Naive thymus-derived CD8-positive, alpha-beta T cell (primary cell): ENCODE data around the gene SEC14L1. TPM values are rescaled to one million over a fixed set of nuclear protein-coding genes. Genes with fewer than 3 reads are reported as not detected.
A peak's percentile ranks its signal among the peaks of the same experiment; 100 is the strongest.

Experiments
- ATAC-seq, 2 donors: fragments of 150-1000 bp; cut with Tn5 transposase in 1 of 2; sonication (Bioruptor Pico), chemical (Tn5 transposase) in 1 of 2; 1 replicate in 1 of 2; 2 replicates in 1 of 2; pipeline ENCODE4 v1.10.0; 2021; ENCODE audit warnings: mild to moderate bottlenecking in 2 of 2, moderate library complexity in 2 of 2
- POLR2A ChIA-PET: fragments of 350-600 bp; sonication (Branson Sonifier 250); formaldehyde crosslinking; loops from one replicate; lab custom pipeline; 2021; ENCODE audit warnings: antibody characterized with exemption; lab: Charles Lee
- DNase-seq, 10 donors: peaks; one replicate each; pipeline versions ENCODE4 v3.0.0 to v3.0.0-alpha.2; 2020 to 2022
- H3K27ac Mint-ChIP-seq, 10 donors: one replicate each; pipeline ENCODE4 v1.8.0; 2020 to 2022; ENCODE audit warnings: mild to moderate bottlenecking in 10 of 10, mixed read lengths in 10 of 10, moderate library complexity in 4 of 10, inconsistent platforms in 1 of 10
- H3K27me3 Mint-ChIP-seq, 5 donors: one replicate each; pipeline ENCODE4 v1.8.0; 2021 to 2022; ENCODE audit warnings: mixed read lengths in 5 of 5
- H3K36me3 Mint-ChIP-seq, 3 donors: one replicate each; pipeline ENCODE4 v1.8.0; 2020 to 2022; ENCODE audit warnings: mixed read lengths in 3 of 3, mild to moderate bottlenecking in 2 of 3, inconsistent platforms in 1 of 3
- H3K4me1 Mint-ChIP-seq, 4 donors: one replicate each; pipeline ENCODE4 v1.8.0; 2021 to 2022; ENCODE audit warnings: mixed read lengths in 4 of 4
- H3K4me3 Mint-ChIP-seq, 10 donors: one replicate each; pipeline ENCODE4 v1.8.0; 2020 to 2022; ENCODE audit warnings: mild to moderate bottlenecking in 10 of 10, mixed read lengths in 10 of 10, moderate library complexity in 6 of 10, inconsistent platforms in 1 of 10
- H3K9me3 Mint-ChIP-seq, 9 donors: one replicate each; pipeline ENCODE4 v1.8.0; 2020 to 2022; ENCODE audit warnings: mixed read lengths in 9 of 9, mild to moderate bottlenecking in 3 of 9, inconsistent platforms in 1 of 9, moderate library complexity in 1 of 9
- polyA plus RNA-seq, 3 donors: library from polyadenylated mRNA; unstranded; fragments of 300-500 nt; fragmentation: Illumina TruSeq; gene quantifications; one replicate each; pipeline ENCODE4 v1.2.3, GENCODE V29; 2021
- total RNA-seq, 8 experiments: library from RNA in 2 of 8; stranded (reverse) in 2 of 8; gene quantifications; one replicate each; pipeline ENCODE4 v1.2.3 and lab custom pipeline; 2021 to 2026

Gene SEC14L1
- total and polyA plus RNA-seq, 5 experiments from 2014 or later: 7.7 to 32.9 (median 9.5) TPM

DNA sequence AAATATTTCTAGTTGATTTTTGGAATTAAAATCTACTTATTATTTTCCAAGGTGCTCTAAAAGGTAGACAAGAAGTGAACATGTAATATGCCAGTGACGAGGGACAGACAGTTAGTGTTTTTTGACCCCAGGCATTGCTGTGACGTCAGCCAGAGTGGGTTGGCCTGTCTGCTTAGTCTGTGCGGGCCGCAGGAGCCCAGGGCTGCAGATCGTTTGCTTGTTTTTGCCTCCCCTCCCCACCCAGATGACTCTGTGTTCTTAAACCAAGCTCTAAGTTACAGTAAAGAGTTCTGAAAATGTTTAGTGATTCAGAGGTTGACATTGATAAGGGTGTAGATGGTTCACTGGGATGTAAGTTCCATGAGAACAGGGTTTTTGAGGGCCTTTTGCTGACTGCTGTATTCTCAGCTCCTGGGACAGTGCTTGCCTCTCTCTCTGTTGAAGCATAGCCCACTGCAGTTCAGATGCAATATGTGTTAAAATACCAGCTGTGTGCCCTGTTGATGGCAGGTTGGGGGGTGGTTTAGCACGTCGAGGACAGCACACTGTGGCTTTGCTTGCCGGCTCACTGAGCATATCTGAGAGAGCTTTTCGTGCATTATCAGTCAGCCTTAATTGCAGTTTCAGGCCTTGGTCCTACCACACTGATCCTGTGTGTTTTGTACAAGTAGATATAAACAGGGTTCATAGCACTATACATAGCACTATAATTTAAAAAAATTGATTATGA, 64.8 kb downstream of the SEC14L1 start:
- no peak overlapping the region for H3K4me3 Mint-ChIP-seq
- no peaks in the 10 kb centered on the region for H3K27me3 Mint-ChIP-seq
- POLR2A ChIA-PET: interaction anchor here (0.6 kb wide), 1 partner anchor 13 kb away, joined by 3 read pairs; no protein-coding TSS in a partner anchor
- H3K27ac Mint-ChIP-seq: peak overlapping the region in 1 of 10 donors; percentile 56
- H3K4me1 Mint-ChIP-seq: peaks cover 0 to 6% (median under 1%) of the 10 kb centered on the region in 4 donors
- DNase-seq (no peak), ATAC-seq (no peak)
- peaks cover 6 to 92% (median 44%) of the 10 kb centered on the region in 3 donors for H3K36me3 Mint-ChIP-seq
- H3K9me3 Mint-ChIP-seq: no peaks in the 10 kb centered on the region

DNA sequence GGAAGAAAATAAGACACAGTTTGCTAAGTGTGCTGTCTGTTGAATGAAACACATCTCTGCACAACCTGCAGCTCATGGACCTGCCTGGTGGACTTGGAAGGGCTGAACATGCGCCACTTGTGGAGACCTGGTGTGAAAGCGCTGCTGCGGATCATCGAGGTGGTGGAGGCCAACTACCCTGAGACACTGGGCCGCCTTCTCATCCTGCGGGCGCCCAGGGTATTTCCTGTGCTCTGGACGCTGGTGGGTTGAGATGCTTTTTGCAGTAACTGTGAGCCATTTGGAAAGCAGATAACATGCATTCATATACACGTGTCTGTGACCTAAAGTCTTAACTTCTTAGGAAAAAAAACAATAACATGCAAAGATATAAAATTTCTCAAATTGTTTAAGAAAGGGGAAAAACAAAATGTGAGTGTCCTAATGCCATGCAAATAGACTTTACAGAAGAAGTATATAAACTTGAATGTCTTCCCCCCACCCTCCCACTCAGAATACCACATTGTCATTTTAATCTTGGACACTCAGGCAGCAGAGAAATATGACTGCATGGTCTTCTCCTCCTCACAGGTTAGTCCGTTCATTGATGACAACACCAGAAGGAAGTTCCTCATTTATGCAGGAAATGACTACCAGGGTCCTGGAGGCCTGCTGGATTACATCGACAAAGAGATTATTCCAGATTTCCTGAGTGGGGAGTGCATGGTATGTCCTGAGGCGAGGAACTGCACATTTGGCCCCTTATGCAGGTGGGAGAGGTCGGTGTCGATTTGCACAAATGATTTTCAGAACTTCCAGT, 65.6 kb downstream of the SEC14L1 start:
- Mint-ChIP-seq H3K9me3 (no peaks in the 10 kb centered on the region), H3K36me3 (peaks cover 7 to 92% (median 42%) of the 10 kb centered on the region in 3 donors), H3K4me1 (peaks cover 0 to 8% (median 2%) of the 10 kb centered on the region in 4 donors), H3K4me3 (no peak overlapping the region), H3K27me3 (no peaks in the 10 kb centered on the region), H3K27ac (no peak overlapping the region)
- POLR2A ChIA-PET: interaction anchor here (0.6 kb wide), 1 partner anchor 12 kb away, joined by 3 read pairs; no protein-coding TSS in a partner anchor
- no peak for ATAC-seq
- no peak for DNase-seq

DNA sequence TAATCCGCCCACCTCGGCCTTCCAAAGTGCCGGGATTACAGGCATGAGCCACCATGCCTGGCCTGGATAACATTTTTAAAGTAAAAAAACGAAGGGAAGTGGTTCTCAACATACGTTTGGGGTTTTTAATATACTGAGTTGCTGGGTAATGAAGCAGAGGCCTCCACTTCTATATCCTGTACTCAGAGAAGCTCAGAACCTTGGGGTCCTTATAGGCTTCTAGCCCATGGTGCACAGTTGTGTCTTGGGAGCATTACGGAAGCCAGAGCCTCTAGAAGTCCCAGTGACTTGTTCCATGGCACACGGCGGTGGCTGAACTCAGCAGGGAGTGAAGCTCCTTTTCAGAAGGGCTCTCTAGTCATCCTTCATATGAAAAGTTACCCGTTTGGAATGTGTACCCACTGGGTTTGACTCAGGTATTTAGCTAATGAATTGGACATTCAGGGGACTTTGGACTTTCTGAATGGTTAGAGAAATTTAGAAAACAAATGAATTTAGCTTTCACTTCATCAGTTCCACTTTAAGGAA, 67.0 kb downstream of the SEC14L1 start:
- DNase-seq: no peak
- H3K27ac Mint-ChIP-seq: peak overlapping the region in 1 of 10 donors; percentile 24
- peaks cover 0 to 19% (median 2%) of the 10 kb centered on the region in 4 donors for H3K4me1 Mint-ChIP-seq
- no peak overlapping the region for H3K4me3 Mint-ChIP-seq
- no peak for ATAC-seq
- POLR2A ChIA-PET: no interaction called here
- no peaks in the 10 kb centered on the region for H3K27me3 Mint-ChIP-seq
- H3K9me3 Mint-ChIP-seq: no peaks in the 10 kb centered on the region
- peaks cover 7 to 94% (median 47%) of the 10 kb centered on the region in 3 donors for H3K36me3 Mint-ChIP-seq

DNA sequence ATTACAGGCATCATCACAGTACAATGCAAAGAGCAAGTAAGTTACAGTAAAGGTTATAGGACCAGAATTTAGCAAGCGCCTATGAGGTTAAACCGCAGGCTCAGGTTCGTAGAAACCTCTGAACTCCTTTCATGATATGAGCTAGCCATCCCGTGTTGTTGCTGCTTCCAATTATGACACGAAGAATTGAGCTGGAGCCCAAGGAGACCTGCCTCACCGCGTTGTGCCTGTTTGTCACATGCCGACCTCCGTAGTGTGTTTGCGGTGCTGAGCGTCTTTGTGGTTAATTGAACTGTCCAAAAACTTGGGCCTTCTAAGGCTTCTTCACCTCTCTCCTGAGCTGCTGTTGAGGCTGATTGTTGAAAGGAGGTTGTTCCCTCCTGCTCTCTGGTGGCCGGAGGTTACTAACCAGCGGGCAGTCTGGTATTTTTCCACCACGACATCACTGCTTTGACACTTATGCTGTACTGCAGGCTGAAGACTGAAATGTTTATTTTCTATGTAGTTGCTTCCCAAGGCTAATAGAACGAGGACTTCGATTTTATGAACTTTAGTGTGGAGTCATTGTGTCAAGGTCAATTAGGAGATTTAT, 67.5 kb downstream of the SEC14L1 start:
- Mint-ChIP-seq H3K36me3 (peaks cover 7 to 96% (median 45%) of the 10 kb centered on the region in 3 donors), H3K4me3 (no peak overlapping the region), H3K27ac (no peak overlapping the region), H3K4me1 (peaks cover 0 to 19% (median 2%) of the 10 kb centered on the region in 4 donors), H3K27me3 (no peaks in the 10 kb centered on the region), H3K9me3 (no peaks in the 10 kb centered on the region)
- POLR2A ChIA-PET: no interaction called here
- no peak for DNase-seq
- no peak for ATAC-seq

DNA sequence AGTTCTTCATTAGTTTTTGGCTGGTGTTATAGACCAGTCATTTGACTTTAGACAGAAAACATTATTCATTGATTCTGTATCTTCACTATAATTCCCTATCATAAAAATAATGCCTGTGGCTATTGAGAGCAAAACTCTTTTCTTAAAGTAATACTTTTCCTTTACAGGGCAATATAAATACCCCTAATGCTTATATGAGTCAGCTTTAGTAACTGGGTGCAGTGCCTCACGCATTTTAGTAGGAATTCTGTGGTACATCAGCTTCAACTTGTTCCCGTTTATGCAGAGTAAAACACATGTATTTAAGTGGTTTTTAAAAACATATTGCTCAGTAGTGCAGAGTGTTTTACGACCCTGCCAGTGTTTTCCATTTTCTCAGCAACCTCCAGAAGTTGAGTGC, 68.1 kb downstream of the SEC14L1 start:
- H3K4me1 Mint-ChIP-seq: peaks cover 0 to 19% (median 2%) of the 10 kb centered on the region in 4 donors

DNA sequence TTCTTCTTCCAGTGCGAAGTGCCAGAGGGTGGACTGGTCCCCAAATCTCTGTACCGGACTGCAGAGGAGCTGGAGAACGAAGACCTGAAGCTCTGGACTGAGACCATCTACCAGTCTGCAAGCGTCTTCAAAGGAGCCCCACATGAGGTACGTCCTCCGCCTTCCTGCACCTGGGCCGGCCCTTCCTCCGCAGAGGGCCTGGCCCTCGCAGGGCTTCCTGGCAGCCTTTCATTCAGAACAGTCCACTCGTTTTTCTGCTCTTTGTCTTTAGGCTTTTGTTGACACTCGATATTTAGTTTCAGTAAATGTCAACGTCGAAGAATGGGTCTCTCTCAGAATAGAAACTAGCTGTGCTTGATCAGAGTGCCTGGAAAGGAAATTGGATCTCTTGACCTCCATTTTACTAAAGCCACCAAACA, 68.6 kb downstream of the SEC14L1 start:
- peaks cover 7 to 94% (median 43%) of the 10 kb centered on the region in 3 donors for H3K36me3 Mint-ChIP-seq
- POLR2A ChIA-PET: interaction anchor here (0.5 to 0.6 kb wide), 2 partner anchors 67 to 111 kb away, joined by 4 read pairs; no protein-coding TSS in a partner anchor
- no peak for ATAC-seq
- DNase-seq: no peak
- no peaks in the 10 kb centered on the region for H3K27me3 Mint-ChIP-seq
- no peak overlapping the region for H3K4me3 Mint-ChIP-seq
- H3K27ac Mint-ChIP-seq: no peak overlapping the region
- H3K4me1 Mint-ChIP-seq: peaks cover 0 to 19% (median 2%) of the 10 kb centered on the region in 4 donors
- no peaks in the 10 kb centered on the region for H3K9me3 Mint-ChIP-seq

More for the DNA sequence above, 68.1 kb downstream of the SEC14L1 start:
- H3K27ac Mint-ChIP-seq: no peak overlapping the region
- H3K9me3 Mint-ChIP-seq: no peaks in the 10 kb centered on the region
- H3K27me3 Mint-ChIP-seq: no peaks in the 10 kb centered on the region
- POLR2A ChIA-PET: no interaction called here
- H3K4me3 Mint-ChIP-seq: no peak overlapping the region
- no peak for ATAC-seq
- no peak for DNase-seq
- H3K36me3 Mint-ChIP-seq: peaks cover 7 to 93% (median 41%) of the 10 kb centered on the region in 3 donors

DNA sequence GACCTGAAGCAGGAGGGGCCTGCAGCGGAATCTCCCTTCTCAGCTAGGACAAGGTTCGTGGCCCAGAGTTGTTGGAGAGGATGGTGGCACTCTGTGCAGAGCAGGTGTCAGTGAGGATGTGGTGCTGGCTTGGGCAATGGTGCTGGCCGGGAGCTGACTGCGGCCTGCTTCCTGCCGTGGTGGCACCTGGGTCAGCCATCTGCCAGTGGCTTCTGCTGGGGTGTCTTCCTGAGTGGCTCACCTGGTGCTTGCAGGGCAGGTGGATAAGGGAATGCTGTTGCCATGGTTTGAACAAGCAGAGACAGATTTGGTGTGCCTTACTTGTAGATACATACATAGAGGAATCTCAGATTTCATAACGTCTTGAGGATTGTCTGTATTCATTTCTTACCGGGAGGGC, 69.6 kb downstream of the SEC14L1 start:
- Mint-ChIP-seq H3K4me1 (peaks cover 0 to 19% (median 2%) of the 10 kb centered on the region in 4 donors), H3K4me3 (no peak overlapping the region), H3K27me3 (no peaks in the 10 kb centered on the region), H3K36me3 (peaks cover 7 to 91% (median 42%) of the 10 kb centered on the region in 3 donors), H3K9me3 (no peaks in the 10 kb centered on the region), H3K27ac (peak overlapping the region in 3 of 10 donors; percentile 39 to 50 (median 43))
- POLR2A ChIA-PET: no interaction called here
- ATAC-seq: no peak
- DNase-seq: no peak

DNA sequence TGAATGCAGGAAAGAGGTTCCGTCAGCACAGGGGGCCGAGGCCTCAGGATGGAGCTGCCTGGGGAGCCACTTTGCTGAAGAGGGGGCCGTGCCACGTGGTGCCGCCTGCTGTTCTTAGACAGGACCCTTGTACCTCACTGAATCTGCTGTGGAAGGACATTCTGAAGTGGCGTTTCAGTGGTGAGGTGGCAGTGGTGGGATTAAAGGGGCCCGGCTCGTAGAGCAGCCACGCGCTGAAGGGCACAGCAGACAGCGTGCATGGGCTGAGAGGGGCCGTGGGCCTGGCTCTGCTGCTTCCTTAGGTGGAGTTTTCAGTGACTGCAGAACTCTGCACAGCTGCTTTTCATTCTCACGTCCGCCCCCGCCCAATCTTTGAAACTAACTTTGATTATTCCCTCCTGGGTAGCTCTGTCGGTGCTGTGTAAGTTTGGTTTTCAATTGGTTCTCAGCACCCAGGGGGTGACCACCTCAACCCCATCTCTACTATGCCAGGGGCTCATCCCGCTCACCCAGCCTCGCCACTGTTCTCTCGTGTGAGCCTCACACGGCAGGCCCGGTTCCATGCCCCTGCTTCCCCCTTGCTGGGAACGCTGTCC, 70.3 kb downstream of the SEC14L1 start:
- ATAC-seq: no peak
- H3K36me3 Mint-ChIP-seq: peaks cover 7 to 87% (median 42%) of the 10 kb centered on the region in 3 donors
- H3K27me3 Mint-ChIP-seq: no peaks in the 10 kb centered on the region
- H3K27ac Mint-ChIP-seq: peak overlapping the region in 2 of 10 donors; percentile 43 to 78
- no peak overlapping the region for H3K4me3 Mint-ChIP-seq
- POLR2A ChIA-PET: no interaction called here
- DNase-seq: no peak
- H3K4me1 Mint-ChIP-seq: peaks cover 0 to 18% (median 2%) of the 10 kb centered on the region in 4 donors
- H3K9me3 Mint-ChIP-seq: no peaks in the 10 kb centered on the region

DNA sequence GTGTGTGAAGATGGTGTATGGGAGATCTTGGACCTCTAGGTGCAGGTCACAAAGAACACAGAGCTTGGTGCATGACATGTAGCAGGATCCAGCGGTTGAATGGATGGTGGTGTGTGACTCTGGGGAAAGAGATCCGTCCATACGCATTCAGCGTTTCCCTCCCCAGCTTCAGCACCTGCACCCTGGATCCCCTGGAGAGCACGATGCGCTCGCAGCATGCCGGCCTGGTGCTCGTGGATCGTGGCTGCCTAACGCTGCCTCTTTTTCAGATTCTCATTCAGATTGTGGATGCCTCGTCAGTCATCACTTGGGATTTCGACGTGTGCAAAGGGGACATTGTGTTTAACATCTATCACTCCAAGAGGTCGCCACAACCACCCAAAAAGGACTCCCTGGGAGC, 70.9 kb downstream of the SEC14L1 start:
- POLR2A ChIA-PET: interaction anchor here (0.6 kb wide), 1 partner anchor 9 kb away, joined by 3 read pairs; no protein-coding TSS in a partner anchor
- DNase-seq (no peak), ATAC-seq (no peak)
- peak overlapping the region in 1 of 10 donors; percentile 6 for H3K27ac Mint-ChIP-seq
- no peaks in the 10 kb centered on the region for H3K9me3 Mint-ChIP-seq
- H3K4me1 Mint-ChIP-seq: peaks cover 0 to 13% (median 2%) of the 10 kb centered on the region in 4 donors
- H3K4me3 Mint-ChIP-seq: no peak overlapping the region
- H3K27me3 Mint-ChIP-seq: no peaks in the 10 kb centered on the region
- peaks cover 7 to 85% (median 35%) of the 10 kb centered on the region in 3 donors for H3K36me3 Mint-ChIP-seq

DNA sequence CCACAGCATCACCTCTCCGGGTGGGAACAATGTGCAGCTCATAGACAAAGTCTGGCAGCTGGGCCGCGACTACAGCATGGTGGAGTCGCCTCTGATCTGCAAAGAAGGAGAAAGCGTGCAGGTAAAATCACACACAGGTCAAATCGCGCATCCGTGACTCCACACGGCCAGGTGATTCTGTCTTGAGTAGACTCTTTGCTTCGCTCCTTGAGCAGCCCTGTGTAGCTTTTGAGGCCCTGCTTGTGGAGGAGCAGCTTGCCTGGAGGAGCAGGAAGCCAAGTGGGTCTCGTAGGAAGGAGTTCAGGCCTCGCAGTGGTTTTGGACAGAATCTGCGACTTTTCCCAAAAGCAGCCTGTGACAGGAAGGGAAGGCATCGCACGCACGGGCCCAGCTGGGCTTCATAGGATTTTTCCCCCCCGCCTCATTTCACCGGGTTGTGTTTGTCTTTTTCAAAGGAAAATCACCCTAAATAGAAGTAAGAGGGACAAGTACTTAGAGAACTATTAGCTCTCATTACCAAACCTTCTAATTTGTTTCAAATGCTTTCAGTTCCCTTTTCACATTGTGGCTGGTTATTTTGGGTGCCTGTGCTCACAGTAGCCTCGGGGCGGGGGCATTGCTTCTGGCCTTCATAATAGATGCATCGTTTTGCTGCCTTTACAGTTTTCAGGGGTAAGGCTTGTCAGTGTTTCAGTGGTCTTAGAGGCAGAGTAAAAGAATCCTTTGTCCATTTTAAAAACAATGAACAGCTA, 71.5 kb downstream of the SEC14L1 start:
- peak overlapping the region in 1 of 10 donors; percentile 30 for H3K4me3 Mint-ChIP-seq
- peaks cover 0 to 13% (median 2%) of the 10 kb centered on the region in 4 donors for H3K4me1 Mint-ChIP-seq
- peaks cover 7 to 84% (median 33%) of the 10 kb centered on the region in 3 donors for H3K36me3 Mint-ChIP-seq
- ATAC-seq (no peak), DNase-seq (no peak)
- POLR2A ChIA-PET: interaction anchor here (0.6 kb wide), 1 partner anchor 9 kb away, joined by 3 read pairs; no protein-coding TSS in a partner anchor
- no peaks in the 10 kb centered on the region for H3K9me3 Mint-ChIP-seq
- H3K27me3 Mint-ChIP-seq: no peaks in the 10 kb centered on the region
- H3K27ac Mint-ChIP-seq: peak overlapping the region in 2 of 10 donors; percentile 24 to 46
